Spleen (tissue), 7 donors: ENCODE data around the gene PIGS.

ENCODE experiments used
- POLR2A ChIP-seq, 3 donors: fragments of 450-650 bp; IDR thresholded peaks; one replicate each; pipeline ENCODE4 v1.5.1; 2017; ENCODE audit warnings: antibody characterized with exemption in 3 of 3, mild to moderate bottlenecking in 1 of 3
- POLR2AphosphoS5 ChIP-seq, 3 donors: sonication (generic); formaldehyde crosslinking; IDR thresholded peaks; one replicate each; pipeline ENCODE4 v1.5.1; 2017; ENCODE audit warnings: antibody characterized with exemption in 3 of 3
- TF ChIP-seq, protein P1 (sequence below), 11 experiments: fragments of 200-600 bp in 7 of 11; fragments of 450-650 bp in 4 of 11; sonication (generic) in 4 of 11; IDR thresholded peaks in 8 of 11; conservative IDR thresholded peaks in 3 of 11; 1 replicate in 7 of 11; 2 replicates in 4 of 11; pipeline versions ENCODE4 v1.4.0 to v1.8.0; 2016 to 2021; ENCODE audit warnings: antibody characterized with exemption in 11 of 11, inconsistent platforms in 4 of 11, mild to moderate bottlenecking in 1 of 11
- donor health status: DM: no; HTN: no; CAD: no; lungs with moderate emphysema.
- donor health status: DM: no; HTN: no; CAD: no.
- donor health status: DM: no; HTN: no; CAD: no.

GRCh38 chr17:28511858-28512461, 59.4 kb downstream of the PIGS start:
- no peak for TF ChIP-seq POLR2AphosphoS5 (IDR thresholded peaks at IDR 0.05)
- no peak for TF ChIP-seq POLR2A (IDR thresholded peaks at IDR 0.05)
- TF ChIP-seq, protein P1, sequence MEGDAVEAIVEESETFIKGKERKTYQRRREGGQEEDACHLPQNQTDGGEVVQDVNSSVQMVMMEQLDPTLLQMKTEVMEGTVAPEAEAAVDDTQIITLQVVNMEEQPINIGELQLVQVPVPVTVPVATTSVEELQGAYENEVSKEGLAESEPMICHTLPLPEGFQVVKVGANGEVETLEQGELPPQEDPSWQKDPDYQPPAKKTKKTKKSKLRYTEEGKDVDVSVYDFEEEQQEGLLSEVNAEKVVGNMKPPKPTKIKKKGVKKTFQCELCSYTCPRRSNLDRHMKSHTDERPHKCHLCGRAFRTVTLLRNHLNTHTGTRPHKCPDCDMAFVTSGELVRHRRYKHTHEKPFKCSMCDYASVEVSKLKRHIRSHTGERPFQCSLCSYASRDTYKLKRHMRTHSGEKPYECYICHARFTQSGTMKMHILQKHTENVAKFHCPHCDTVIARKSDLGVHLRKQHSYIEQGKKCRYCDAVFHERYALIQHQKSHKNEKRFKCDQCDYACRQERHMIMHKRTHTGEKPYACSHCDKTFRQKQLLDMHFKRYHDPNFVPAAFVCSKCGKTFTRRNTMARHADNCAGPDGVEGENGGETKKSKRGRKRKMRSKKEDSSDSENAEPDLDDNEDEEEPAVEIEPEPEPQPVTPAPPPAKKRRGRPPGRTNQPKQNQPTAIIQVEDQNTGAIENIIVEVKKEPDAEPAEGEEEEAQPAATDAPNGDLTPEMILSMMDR (IDR thresholded peaks at IDR 0.05 in 8 of 11, conservative IDR thresholded peaks at IDR 0.05 in 3 of 11) = no peak
